SK-N-SH treated with all-trans-retinoic acid at 6 μM for 48 hours (cell line): Measurements from ENCODE around the gene RERG.

Experiments
- ATAC-seq: fragments of 200-7000 bp; cut with Tn5 transposase; 3 replicates; pipeline ENCODE4 v1.9.1; 2020; ENCODE audit warnings: mild to moderate bottlenecking, moderate library complexity
- ARNTL ChIP-seq: fragments of 450-650 bp; formaldehyde crosslinking; IDR thresholded peaks from 2 replicates; pipeline ENCODE4 v1.5.0; 2020; ENCODE audit warnings: low read depth, mild to moderate bottlenecking, moderate library complexity, borderline replicate concordance
- BACH2 ChIP-seq: fragments of 250-450 bp; sonication (Bioruptor Pico); IDR thresholded peaks from 2 replicates; pipeline ENCODE4 v1.9.0; 2021; ENCODE audit warnings: mild to moderate bottlenecking, borderline replicate concordance
- CSDC2 ChIP-seq: fragments of 250-450 bp; sonication (Bioruptor Pico); IDR thresholded peaks from 2 replicates; pipeline ENCODE4 v1.5.0; 2020; ENCODE audit warnings: mild to moderate bottlenecking, moderate library complexity
- ESRRG ChIP-seq: fragments of 250-450 bp; sonication (Bioruptor Pico); IDR thresholded peaks from 2 replicates; pipeline ENCODE4 v1.6.1; 2021; ENCODE audit warnings: mild to moderate bottlenecking
- GLIS3 ChIP-seq: fragments of 250-450 bp; sonication (Bioruptor Pico); IDR thresholded peaks from 2 replicates; pipeline ENCODE4 v1.5.0; 2020; ENCODE audit warnings: mild to moderate bottlenecking, moderate library complexity
- ISL1 ChIP-seq: fragments of 250-450 bp; sonication (Bioruptor Pico); IDR thresholded peaks from 2 replicates; pipeline ENCODE4 v2.1.2; 2022; ENCODE audit warnings: mild to moderate bottlenecking, moderate library complexity
- OSR1 ChIP-seq: fragments of 250-450 bp; sonication (Bioruptor Pico); IDR thresholded peaks from 2 replicates; pipeline ENCODE4 v1.8.0; 2022; ENCODE audit warnings: moderate library complexity, mild to moderate bottlenecking, inconsistent platforms
- POU6F1 ChIP-seq: fragments of 250-450 bp; sonication (Bioruptor Pico); IDR thresholded peaks from 2 replicates; pipeline ENCODE4 v1.8.0; 2021; ENCODE audit warnings: low read depth, mild to moderate bottlenecking, moderate library complexity, borderline replicate concordance
- SNAI2 ChIP-seq: fragments of 250-450 bp; sonication (Bioruptor Pico); IDR thresholded peaks from 2 replicates; pipeline ENCODE4 v1.5.0; 2020; ENCODE audit warnings: mild to moderate bottlenecking, moderate library complexity
- TCF4 ChIP-seq: fragments of 250-450 bp; sonication (Bioruptor Pico); IDR thresholded peaks from 2 replicates; pipeline ENCODE4 v1.8.0; 2021; ENCODE audit warnings: mild to moderate bottlenecking, moderate library complexity, borderline replicate concordance
- TOX ChIP-seq: fragments of 250-450 bp; sonication (Bioruptor Pico); IDR thresholded peaks from 2 replicates; pipeline ENCODE4 v1.8.0; 2021; ENCODE audit warnings: mild to moderate bottlenecking, moderate library complexity, borderline replicate concordance
- ZFP3 ChIP-seq: fragments of 250-450 bp; sonication (Bioruptor Pico); IDR thresholded peaks from 2 replicates; pipeline ENCODE4 v1.5.0; 2020; ENCODE audit warnings: mild to moderate bottlenecking, moderate library complexity
- ZFP30 ChIP-seq: fragments of 450-650 bp; formaldehyde crosslinking; IDR thresholded peaks from 2 replicates; pipeline ENCODE4 v1.5.0; 2022; ENCODE audit warnings: mild to moderate bottlenecking, moderate library complexity
- ZNF565 ChIP-seq: fragments of 450-650 bp; formaldehyde crosslinking; conservative IDR thresholded peaks from 2 replicates; pipeline ENCODE4 v1.5.0; 2020; ENCODE audit warnings: low read depth, mild to moderate bottlenecking, moderate library complexity
- ZNF8 ChIP-seq: fragments of 450-650 bp; formaldehyde crosslinking; IDR thresholded peaks from 2 replicates; pipeline ENCODE4 v1.5.0; 2020; ENCODE audit warnings: mild to moderate bottlenecking, moderate library complexity
- TF ChIP-seq, protein P1 (sequence below): fragments of 250-450 bp; sonication (Bioruptor Pico); IDR thresholded peaks from 2 replicates; pipeline ENCODE4 v1.5.0; 2020; ENCODE audit warnings: mild to moderate bottlenecking, moderate library complexity
- TF ChIP-seq, protein P2 (sequence below): fragments of 250-450 bp; sonication (Bioruptor Pico); IDR thresholded peaks from 2 replicates; pipeline ENCODE4 v1.5.1; 2020; ENCODE audit warnings: low read depth, mild to moderate bottlenecking, moderate library complexity
- TF ChIP-seq, protein P3 (sequence below): fragments of 250-450 bp; sonication (Bioruptor Pico); IDR thresholded peaks from 2 replicates; pipeline ENCODE4 v1.5.1; 2021; ENCODE audit warnings: mild to moderate bottlenecking, moderate library complexity
- TF ChIP-seq, protein P4 (sequence below): fragments of 250-450 bp; sonication (Bioruptor Pico); IDR thresholded peaks from 2 replicates; pipeline ENCODE4 v1.8.0; 2020; ENCODE audit warnings: mild to moderate bottlenecking, moderate library complexity, borderline replicate concordance

RERG gene

GRCh38 chr12:15114501-15114900, 106.7 kb downstream of the RERG start:
- TF ChIP-seq, protein P1, sequence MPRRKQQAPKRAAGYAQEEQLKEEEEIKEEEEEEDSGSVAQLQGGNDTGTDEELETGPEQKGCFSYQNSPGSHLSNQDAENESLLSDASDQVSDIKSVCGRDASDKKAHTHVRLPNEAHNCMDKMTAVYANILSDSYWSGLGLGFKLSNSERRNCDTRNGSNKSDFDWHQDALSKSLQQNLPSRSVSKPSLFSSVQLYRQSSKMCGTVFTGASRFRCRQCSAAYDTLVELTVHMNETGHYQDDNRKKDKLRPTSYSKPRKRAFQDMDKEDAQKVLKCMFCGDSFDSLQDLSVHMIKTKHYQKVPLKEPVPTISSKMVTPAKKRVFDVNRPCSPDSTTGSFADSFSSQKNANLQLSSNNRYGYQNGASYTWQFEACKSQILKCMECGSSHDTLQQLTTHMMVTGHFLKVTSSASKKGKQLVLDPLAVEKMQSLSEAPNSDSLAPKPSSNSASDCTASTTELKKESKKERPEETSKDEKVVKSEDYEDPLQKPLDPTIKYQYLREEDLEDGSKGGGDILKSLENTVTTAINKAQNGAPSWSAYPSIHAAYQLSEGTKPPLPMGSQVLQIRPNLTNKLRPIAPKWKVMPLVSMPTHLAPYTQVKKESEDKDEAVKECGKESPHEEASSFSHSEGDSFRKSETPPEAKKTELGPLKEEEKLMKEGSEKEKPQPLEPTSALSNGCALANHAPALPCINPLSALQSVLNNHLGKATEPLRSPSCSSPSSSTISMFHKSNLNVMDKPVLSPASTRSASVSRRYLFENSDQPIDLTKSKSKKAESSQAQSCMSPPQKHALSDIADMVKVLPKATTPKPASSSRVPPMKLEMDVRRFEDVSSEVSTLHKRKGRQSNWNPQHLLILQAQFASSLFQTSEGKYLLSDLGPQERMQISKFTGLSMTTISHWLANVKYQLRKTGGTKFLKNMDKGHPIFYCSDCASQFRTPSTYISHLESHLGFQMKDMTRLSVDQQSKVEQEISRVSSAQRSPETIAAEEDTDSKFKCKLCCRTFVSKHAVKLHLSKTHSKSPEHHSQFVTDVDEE = no peak
- TF ChIP-seq OSR1 (CRISPR knock-in tag) = no peak
- TF ChIP-seq TOX (CRISPR knock-in tag) = no peak
- no peak for TF ChIP-seq ZNF565 (CRISPR knock-in tag)
- TF ChIP-seq, protein P2, sequence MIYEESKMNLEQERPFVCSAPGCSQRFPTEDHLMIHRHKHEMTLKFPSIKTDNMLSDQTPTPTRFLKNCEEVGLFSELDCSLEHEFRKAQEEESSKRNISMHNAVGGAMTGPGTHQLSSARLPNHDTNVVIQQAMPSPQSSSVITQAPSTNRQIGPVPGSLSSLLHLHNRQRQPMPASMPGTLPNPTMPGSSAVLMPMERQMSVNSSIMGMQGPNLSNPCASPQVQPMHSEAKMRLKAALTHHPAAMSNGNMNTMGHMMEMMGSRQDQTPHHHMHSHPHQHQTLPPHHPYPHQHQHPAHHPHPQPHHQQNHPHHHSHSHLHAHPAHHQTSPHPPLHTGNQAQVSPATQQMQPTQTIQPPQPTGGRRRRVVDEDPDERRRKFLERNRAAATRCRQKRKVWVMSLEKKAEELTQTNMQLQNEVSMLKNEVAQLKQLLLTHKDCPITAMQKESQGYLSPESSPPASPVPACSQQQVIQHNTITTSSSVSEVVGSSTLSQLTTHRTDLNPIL = no peak
- no peak for ATAC-seq

DNA sequence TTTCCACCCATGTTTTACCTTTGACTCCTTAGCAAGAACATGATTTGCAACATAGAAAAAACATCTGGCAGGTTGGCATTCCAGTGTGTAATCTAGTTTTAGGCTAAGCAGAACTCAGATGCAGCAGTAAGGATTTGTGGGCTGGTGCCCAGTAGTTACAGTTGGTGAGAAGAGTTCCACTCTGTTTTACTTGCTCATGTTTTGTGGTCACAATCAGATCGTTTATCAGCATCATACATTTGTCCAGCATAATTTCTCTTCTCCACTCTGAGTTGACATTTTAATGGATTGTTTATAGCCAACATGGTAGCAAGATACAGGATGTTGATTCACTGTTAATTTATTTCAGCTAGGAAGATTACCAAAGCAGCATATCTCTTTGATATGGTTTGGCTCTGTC, 128.4 kb downstream of the RERG start:
- no peak for TF ChIP-seq TOX (CRISPR knock-in tag)
- no peak for TF ChIP-seq OSR1 (CRISPR knock-in tag)
- TF ChIP-seq ISL1 = no peak
- no peak for TF ChIP-seq SNAI2 (CRISPR knock-in tag)
- TF ChIP-seq GLIS3 (CRISPR knock-in tag) = no peak
- TF ChIP-seq BACH2 (CRISPR knock-in tag) = no peak
- no peak for TF ChIP-seq ESRRG (CRISPR knock-in tag)
- no peak for ATAC-seq

GRCh38 chr12:15090441-15090840, 130.8 kb downstream of the RERG start:
- ATAC-seq = no peak
- TF ChIP-seq, protein P1 = no peak
- no peak for TF ChIP-seq ARNTL (CRISPR knock-in tag)
- TF ChIP-seq, protein P3, sequence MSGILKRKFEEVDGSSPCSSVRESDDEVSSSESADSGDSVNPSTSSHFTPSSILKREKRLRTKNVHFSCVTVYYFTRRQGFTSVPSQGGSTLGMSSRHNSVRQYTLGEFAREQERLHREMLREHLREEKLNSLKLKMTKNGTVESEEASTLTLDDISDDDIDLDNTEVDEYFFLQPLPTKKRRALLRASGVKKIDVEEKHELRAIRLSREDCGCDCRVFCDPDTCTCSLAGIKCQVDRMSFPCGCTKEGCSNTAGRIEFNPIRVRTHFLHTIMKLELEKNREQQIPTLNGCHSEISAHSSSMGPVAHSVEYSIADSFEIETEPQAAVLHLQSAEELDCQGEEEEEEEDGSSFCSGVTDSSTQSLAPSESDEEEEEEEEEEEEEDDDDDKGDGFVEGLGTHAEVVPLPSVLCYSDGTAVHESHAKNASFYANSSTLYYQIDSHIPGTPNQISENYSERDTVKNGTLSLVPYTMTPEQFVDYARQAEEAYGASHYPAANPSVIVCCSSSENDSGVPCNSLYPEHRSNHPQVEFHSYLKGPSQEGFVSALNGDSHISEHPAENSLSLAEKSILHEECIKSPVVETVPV (CRISPR knock-in tag) = no peak
- no peak for TF ChIP-seq GLIS3 (CRISPR knock-in tag)
- TF ChIP-seq, protein P2 = no peak
- no peak for TF ChIP-seq TCF4 (CRISPR knock-in tag)
- TF ChIP-seq POU6F1 (CRISPR knock-in tag) = no peak
- no peak for TF ChIP-seq ZNF8 (CRISPR knock-in tag)
- TF ChIP-seq, protein P4, sequence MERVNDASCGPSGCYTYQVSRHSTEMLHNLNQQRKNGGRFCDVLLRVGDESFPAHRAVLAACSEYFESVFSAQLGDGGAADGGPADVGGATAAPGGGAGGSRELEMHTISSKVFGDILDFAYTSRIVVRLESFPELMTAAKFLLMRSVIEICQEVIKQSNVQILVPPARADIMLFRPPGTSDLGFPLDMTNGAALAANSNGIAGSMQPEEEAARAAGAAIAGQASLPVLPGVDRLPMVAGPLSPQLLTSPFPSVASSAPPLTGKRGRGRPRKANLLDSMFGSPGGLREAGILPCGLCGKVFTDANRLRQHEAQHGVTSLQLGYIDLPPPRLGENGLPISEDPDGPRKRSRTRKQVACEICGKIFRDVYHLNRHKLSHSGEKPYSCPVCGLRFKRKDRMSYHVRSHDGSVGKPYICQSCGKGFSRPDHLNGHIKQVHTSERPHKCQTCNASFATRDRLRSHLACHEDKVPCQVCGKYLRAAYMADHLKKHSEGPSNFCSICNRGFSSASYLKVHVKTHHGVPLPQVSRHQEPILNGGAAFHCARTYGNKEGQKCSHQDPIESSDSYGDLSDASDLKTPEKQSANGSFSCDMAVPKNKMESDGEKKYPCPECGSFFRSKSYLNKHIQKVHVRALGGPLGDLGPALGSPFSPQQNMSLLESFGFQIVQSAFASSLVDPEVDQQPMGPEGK (CRISPR knock-in tag) = no peak
- no peak for TF ChIP-seq ZFP30 (CRISPR knock-in tag)
- no peak for TF ChIP-seq ESRRG (CRISPR knock-in tag)
- TF ChIP-seq SNAI2 (CRISPR knock-in tag) = no peak
- TF ChIP-seq ZNF565 (CRISPR knock-in tag) = no peak
- no peak for TF ChIP-seq CSDC2 (CRISPR knock-in tag)
- no peak for TF ChIP-seq ZFP3 (CRISPR knock-in tag)
